Sigmoid colon (tissue), 7 donors: ENCODE results near the gene SH3BP1. TPM values are rescaled to one million over a fixed set of nuclear protein-coding genes. Genes with fewer than 3 reads are reported as not detected.

ENCODE experiments used
- DNase-seq: peaks from one replicate; pipeline ENCODE4 v3.0.0-alpha.2; 2019
- H3K27ac ChIP-seq, 4 donors: fragments of 200-600 bp; sonication (generic); one replicate each; pipeline ENCODE4 v1.5.1; 2016 to 2019; ENCODE audit warnings: mild to moderate bottlenecking in 1 of 4
- H3K27me3 ChIP-seq, 3 donors: fragments of 200-600 bp; sonication (generic); one replicate each; pipeline ENCODE4 v1.5.1; 2019; ENCODE audit warnings: mild to moderate bottlenecking in 1 of 3
- H3K36me3 ChIP-seq, 4 donors: fragments of 200-600 bp; sonication (generic); one replicate each; pipeline ENCODE4 v1.5.1; 2016 to 2019
- H3K4me1 ChIP-seq, 4 donors: fragments of 200-600 bp; sonication (generic); one replicate each; pipeline ENCODE4 v1.5.1; 2017 to 2019
- H3K4me3 ChIP-seq, 4 donors: fragments of 200-600 bp; sonication (generic); one replicate each; pipeline ENCODE4 v1.5.1; 2017 to 2019; ENCODE audit warnings: mild to moderate bottlenecking in 2 of 4, moderate library complexity in 1 of 4
- H3K9me3 ChIP-seq, 4 donors: fragments of 200-600 bp in 3 of 4; sonication (generic) in 3 of 4; one replicate each; pipeline versions ENCODE4 v1.5.1 to v1.6.1; 2013 to 2019
- CTCF ChIP-seq, 4 experiments: fragments of 450-650 bp in 3 of 4; fragments of 200-600 bp in 1 of 4; IDR thresholded peaks; one replicate each; pipeline ENCODE4 v1.5.1; 2016 to 2019; ENCODE audit warnings: antibody characterized with exemption in 4 of 4, mild to moderate bottlenecking in 3 of 4, moderate library complexity in 2 of 4
- EP300 ChIP-seq, 4 donors: sonication (generic); formaldehyde crosslinking; IDR thresholded peaks; one replicate each; pipeline ENCODE4 v1.6.1; 2017; ENCODE audit warnings: antibody characterized with exemption in 4 of 4
- POLR2A ChIP-seq, 2 donors: fragments of 450-650 bp; IDR thresholded peaks; one replicate each; pipeline ENCODE4 v1.6.1; 2016; ENCODE audit warnings: antibody characterized with exemption in 2 of 2, mild to moderate bottlenecking in 2 of 2, moderate library complexity in 2 of 2
- POLR2AphosphoS5 ChIP-seq, 4 donors: sonication (generic); formaldehyde crosslinking; IDR thresholded peaks; one replicate each; pipeline ENCODE4 v1.6.1; 2017; ENCODE audit warnings: antibody characterized with exemption in 4 of 4
- WGBS, 2 donors: extraction: QIAGEN DNeasy Blood & Tissue Kit; methylation state at CpG; one replicate each; pipeline ENCODE4 v1.1.7; 2013; 5-methylcytosine and 5-hydroxymethylcytosine counted together
- intact Hi-C: fragments of 100-400 bp; cut with DNase I; formaldehyde crosslinking; loops from one replicate; pipeline ENCODE4 v1.15.1; 2023
- polyA plus RNA-seq, 3 donors: library from polyadenylated mRNA; stranded (reverse); fragments of 200-250 nt; gene quantifications; one replicate each; pipeline ENCODE4 v1.2.3, GENCODE V29; 2013
- total RNA-seq, 4 donors: library from RNA; depleted of rRNA; stranded (reverse); fragments of >200 nt; gene quantifications; one replicate each; pipeline ENCODE4 v1.1.0, GENCODE V29; 2016
- donor health status: healthy with polysubstance abuse.
- donor health status: Bipolar disorder and iron deficiency.
- donor health status: healthy.

The SH3BP1 gene
- total and polyA plus RNA-seq, 7 donors: 1.4 to 71.2 (median 6.9) TPM

GRCh38 chr22:37630839-37631435 is 8.5 kb upstream of the SH3BP1 start:
- H3K36me3 ChIP-seq: peaks cover 5 to 44% (median 12%) of the 10 kb centered on the region in 4 donors
- H3K4me3 ChIP-seq: no peak overlapping the region
- TF ChIP-seq POLR2A (IDR thresholded peaks at IDR 0.05): no peak
- no peak for TF ChIP-seq CTCF (IDR thresholded peaks at IDR 0.05)
- TF ChIP-seq EP300 (IDR thresholded peaks at IDR 0.05): no peak
- TF ChIP-seq POLR2AphosphoS5 (IDR thresholded peaks at IDR 0.05): no peak
- H3K4me1 ChIP-seq: peaks cover 2 to 50% (median 45%) of the 10 kb centered on the region in 4 donors
- 95 to 97% methylated on average over 9 of the region's 9 CpGs for WGBS, 2 donors
- H3K27ac ChIP-seq: no peak overlapping the region
- no peaks in the 10 kb centered on the region for H3K9me3 ChIP-seq
- intact Hi-C loops: no loop called here
- DNase-seq: peak; percentile 64
- H3K27me3 ChIP-seq: no peaks in the 10 kb centered on the region

- WGBS, 2 donors: 91 to 93% methylated on average over 19 of the region's 19 CpGs
- DNase-seq: no peak
- Histone ChIP-seq H3K27me3 (no peaks in the 10 kb centered on the region), H3K4me3 (no peak overlapping the region), H3K4me1 (peaks cover 2 to 43% (median 40%) of the 10 kb centered on the region in 4 donors), H3K9me3 (no peaks in the 10 kb centered on the region), H3K36me3 (peaks cover 5 to 44% (median 12%) of the 10 kb centered on the region in 4 donors), H3K27ac (peak overlapping the region in 1 of 4 donors; percentile 5)
- TF ChIP-seq EP300 (IDR thresholded peaks at IDR 0.05): no peak
- no peak for TF ChIP-seq CTCF (IDR thresholded peaks at IDR 0.05)
- no peak for TF ChIP-seq POLR2A (IDR thresholded peaks at IDR 0.05)
- TF ChIP-seq POLR2AphosphoS5 (IDR thresholded peaks at IDR 0.05): no peak
- intact Hi-C loops: no loop called here
These were observed 7.9 kb upstream of the SH3BP1 start for GRCh38 chr22:37631448-37632173.

GRCh38 chr22:37632174-37633088 is 7.0 kb upstream of the SH3BP1 start:
- no peak for DNase-seq
- intact Hi-C loops: no loop called here
- Histone ChIP-seq H3K4me1 (peaks cover 2 to 35% (median 32%) of the 10 kb centered on the region in 4 donors), H3K4me3 (no peak overlapping the region), H3K27me3 (no peaks in the 10 kb centered on the region), H3K9me3 (no peaks in the 10 kb centered on the region), H3K36me3 (peaks cover 5 to 44% (median 12%) of the 10 kb centered on the region in 4 donors), H3K27ac (peak overlapping the region; percentile 69 to 80 (median 75))
- 79% methylated on average over 14 of the region's 14 CpGs for WGBS, 2 donors
- no peak for TF ChIP-seq EP300 (IDR thresholded peaks at IDR 0.05)
- no peak for TF ChIP-seq CTCF (IDR thresholded peaks at IDR 0.05)
- no peak for TF ChIP-seq POLR2AphosphoS5 (IDR thresholded peaks at IDR 0.05)
- TF ChIP-seq POLR2A (IDR thresholded peaks at IDR 0.05): no peak

GRCh38 chr22:37633089-37633624 is 6.3 kb upstream of the SH3BP1 start:
- TF ChIP-seq EP300 (IDR thresholded peaks at IDR 0.05) (no peak), CTCF (IDR thresholded peaks at IDR 0.05) (no peak), POLR2A (IDR thresholded peaks at IDR 0.05) (no peak), POLR2AphosphoS5 (IDR thresholded peaks at IDR 0.05) (no peak)
- H3K4me1 ChIP-seq: peaks cover 2 to 34% (median 26%) of the 10 kb centered on the region in 4 donors
- DNase-seq: no peak
- H3K27me3 ChIP-seq: no peaks in the 10 kb centered on the region
- H3K4me3 ChIP-seq: no peak overlapping the region
- 29 to 71% methylated on average over 11 of the region's 11 CpGs for WGBS, 2 donors
- peak overlapping the region; percentile 69 to 80 (median 75) for H3K27ac ChIP-seq
- H3K9me3 ChIP-seq: no peaks in the 10 kb centered on the region
- intact Hi-C loops: no loop called here
- peaks cover 5 to 44% (median 12%) of the 10 kb centered on the region in 4 donors for H3K36me3 ChIP-seq
